HepG2 (cell line): ENCODE results near the gene AGR2. TPM values are rescaled to one million over a fixed set of nuclear protein-coding genes. Genes with fewer than 3 reads are reported as not detected.

ENCODE experiments used
- NFYC ChIP-seq: IDR thresholded peaks from 2 replicates; pipeline ENCODE4 v1.6.1; 2016; ENCODE audit warnings: missing genetic modification reagents, missing compliant biosample characterization
- NR2F2 ChIP-seq: IDR thresholded peaks from 2 replicates; pipeline ENCODE4 v1.6.1; 2012; ENCODE audit warnings: low read depth, inconsistent platforms, borderline replicate concordance
- SRSF4 ChIP-seq: fragments of 200-400 bp; formaldehyde crosslinking; IDR thresholded peaks from one replicate; pipeline ENCODE4 v1.6.1; 2018; ENCODE audit warnings: mild to moderate bottlenecking, low read depth, low read length, moderate library complexity; ENCODE audit not compliant: poor library complexity, severe bottlenecking
- TRIM24 ChIP-seq: sonication (generic); formaldehyde crosslinking; IDR thresholded peaks from 2 replicates; pipeline ENCODE4 v1.8.0; 2022; ENCODE audit warnings: mild to moderate bottlenecking, missing genetic modification reagents
- ZKSCAN5 ChIP-seq: sonication (generic); formaldehyde crosslinking; IDR thresholded peaks from 2 replicates; pipeline ENCODE4 v1.5.1; 2020; ENCODE audit warnings: mild to moderate bottlenecking, missing genetic modification reagents
- ZNF33A ChIP-seq: sonication (generic); formaldehyde crosslinking; IDR thresholded peaks from 2 replicates; pipeline ENCODE4 v1.5.1; 2020; ENCODE audit warnings: missing genetic modification reagents, mild to moderate bottlenecking, moderate library complexity, borderline replicate concordance
- ZSCAN31 ChIP-seq: sonication (generic); formaldehyde crosslinking; IDR thresholded peaks from 2 replicates; pipeline ENCODE4 v1.5.0; 2020; ENCODE audit warnings: low read depth, mild to moderate bottlenecking, missing genetic modification reagents
- polyA plus RNA-seq, 8 experiments: library from polyadenylated mRNA; depleted of rRNA in 3 of 8; stranded (reverse) in 7 of 8; unstranded in 1 of 8; fragments of >200 nt; fragmentation: Illumina TruSeq in 4 of 8; extraction: Trizol in 4 of 8; gene quantifications; 2 replicates each; pipeline versions ENCODE4 v1.2.1 to v1.2.3, GENCODE V29; 2011 to 2016; ENCODE audit warnings: low read depth in 4 of 8, missing spikeins in 1 of 8, mixed read lengths in 1 of 8; ENCODE audit not compliant: insufficient read depth in 1 of 8
- total RNA-seq, 5 experiments: library from RNA; depleted of rRNA; stranded (reverse); fragments of >200 nt; fragmentation: Illumina TruSeq; extraction: Trizol; gene quantifications; 2 replicates each; pipeline ENCODE4 v1.2.3, GENCODE V29; 2016; ENCODE audit warnings: low read depth in 1 of 5
- TF ChIP-seq, protein P1 (sequence below): sonication (generic); formaldehyde crosslinking; IDR thresholded peaks from 2 replicates; pipeline ENCODE4 v1.4.0; 2020; ENCODE audit warnings: mild to moderate bottlenecking, missing genetic modification reagents
- TF ChIP-seq, protein P2 (sequence below): IDR thresholded peaks from 2 replicates; pipeline ENCODE4 v1.6.1; 2018; ENCODE audit warnings: missing genetic modification reagents
- TF ChIP-seq, protein P3 (sequence below), 2 experiments: sonication (generic) in 1 of 2; formaldehyde crosslinking in 1 of 2; IDR thresholded peaks; 2 replicates each; pipeline versions ENCODE4 v1.4.0 to v1.6.1; 2016 to 2020; ENCODE audit warnings: borderline replicate concordance in 1 of 2, low read depth in 1 of 2, mild to moderate bottlenecking in 1 of 2, missing genetic modification reagents in 1 of 2

Gene AGR2
- total and polyA plus RNA-seq, 2 of the 13 experiments (the other 11 are each of a cell fraction or from before 2014, with no cell fraction given), result 1.7 to 2.9 TPM

DNA sequence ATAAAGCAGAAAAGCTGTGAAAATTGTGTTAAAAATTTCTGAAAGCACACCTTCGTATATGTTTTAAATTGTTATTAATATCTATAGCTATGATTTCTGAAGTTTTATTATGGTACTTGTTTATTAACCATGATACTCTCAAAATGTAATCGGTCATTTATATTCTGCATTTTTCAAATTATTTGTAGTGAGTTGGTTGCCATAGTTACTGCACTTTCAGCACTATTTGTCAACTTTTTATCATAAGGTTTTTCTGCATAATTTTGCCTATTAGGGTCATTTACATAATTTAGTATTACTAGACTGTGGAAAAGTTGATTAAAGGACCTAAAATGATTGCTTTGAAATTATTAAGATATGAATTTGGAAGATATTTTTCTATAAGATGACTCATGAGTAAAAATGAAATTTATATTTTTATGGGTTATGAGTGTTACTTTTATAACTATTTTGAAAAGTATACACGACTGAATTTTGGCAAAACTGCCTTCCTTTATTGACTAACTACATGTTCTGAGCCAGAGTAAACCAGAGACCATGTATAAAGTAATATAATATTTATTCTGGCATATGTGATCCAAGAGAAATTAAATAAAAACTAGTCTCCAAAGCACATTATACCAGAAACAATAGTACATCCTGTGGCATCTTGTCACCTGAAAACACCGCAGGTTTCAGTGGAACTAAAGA lies 7.9 kb upstream of the AGR2 start (continued):
- TF ChIP-seq, protein P1, sequence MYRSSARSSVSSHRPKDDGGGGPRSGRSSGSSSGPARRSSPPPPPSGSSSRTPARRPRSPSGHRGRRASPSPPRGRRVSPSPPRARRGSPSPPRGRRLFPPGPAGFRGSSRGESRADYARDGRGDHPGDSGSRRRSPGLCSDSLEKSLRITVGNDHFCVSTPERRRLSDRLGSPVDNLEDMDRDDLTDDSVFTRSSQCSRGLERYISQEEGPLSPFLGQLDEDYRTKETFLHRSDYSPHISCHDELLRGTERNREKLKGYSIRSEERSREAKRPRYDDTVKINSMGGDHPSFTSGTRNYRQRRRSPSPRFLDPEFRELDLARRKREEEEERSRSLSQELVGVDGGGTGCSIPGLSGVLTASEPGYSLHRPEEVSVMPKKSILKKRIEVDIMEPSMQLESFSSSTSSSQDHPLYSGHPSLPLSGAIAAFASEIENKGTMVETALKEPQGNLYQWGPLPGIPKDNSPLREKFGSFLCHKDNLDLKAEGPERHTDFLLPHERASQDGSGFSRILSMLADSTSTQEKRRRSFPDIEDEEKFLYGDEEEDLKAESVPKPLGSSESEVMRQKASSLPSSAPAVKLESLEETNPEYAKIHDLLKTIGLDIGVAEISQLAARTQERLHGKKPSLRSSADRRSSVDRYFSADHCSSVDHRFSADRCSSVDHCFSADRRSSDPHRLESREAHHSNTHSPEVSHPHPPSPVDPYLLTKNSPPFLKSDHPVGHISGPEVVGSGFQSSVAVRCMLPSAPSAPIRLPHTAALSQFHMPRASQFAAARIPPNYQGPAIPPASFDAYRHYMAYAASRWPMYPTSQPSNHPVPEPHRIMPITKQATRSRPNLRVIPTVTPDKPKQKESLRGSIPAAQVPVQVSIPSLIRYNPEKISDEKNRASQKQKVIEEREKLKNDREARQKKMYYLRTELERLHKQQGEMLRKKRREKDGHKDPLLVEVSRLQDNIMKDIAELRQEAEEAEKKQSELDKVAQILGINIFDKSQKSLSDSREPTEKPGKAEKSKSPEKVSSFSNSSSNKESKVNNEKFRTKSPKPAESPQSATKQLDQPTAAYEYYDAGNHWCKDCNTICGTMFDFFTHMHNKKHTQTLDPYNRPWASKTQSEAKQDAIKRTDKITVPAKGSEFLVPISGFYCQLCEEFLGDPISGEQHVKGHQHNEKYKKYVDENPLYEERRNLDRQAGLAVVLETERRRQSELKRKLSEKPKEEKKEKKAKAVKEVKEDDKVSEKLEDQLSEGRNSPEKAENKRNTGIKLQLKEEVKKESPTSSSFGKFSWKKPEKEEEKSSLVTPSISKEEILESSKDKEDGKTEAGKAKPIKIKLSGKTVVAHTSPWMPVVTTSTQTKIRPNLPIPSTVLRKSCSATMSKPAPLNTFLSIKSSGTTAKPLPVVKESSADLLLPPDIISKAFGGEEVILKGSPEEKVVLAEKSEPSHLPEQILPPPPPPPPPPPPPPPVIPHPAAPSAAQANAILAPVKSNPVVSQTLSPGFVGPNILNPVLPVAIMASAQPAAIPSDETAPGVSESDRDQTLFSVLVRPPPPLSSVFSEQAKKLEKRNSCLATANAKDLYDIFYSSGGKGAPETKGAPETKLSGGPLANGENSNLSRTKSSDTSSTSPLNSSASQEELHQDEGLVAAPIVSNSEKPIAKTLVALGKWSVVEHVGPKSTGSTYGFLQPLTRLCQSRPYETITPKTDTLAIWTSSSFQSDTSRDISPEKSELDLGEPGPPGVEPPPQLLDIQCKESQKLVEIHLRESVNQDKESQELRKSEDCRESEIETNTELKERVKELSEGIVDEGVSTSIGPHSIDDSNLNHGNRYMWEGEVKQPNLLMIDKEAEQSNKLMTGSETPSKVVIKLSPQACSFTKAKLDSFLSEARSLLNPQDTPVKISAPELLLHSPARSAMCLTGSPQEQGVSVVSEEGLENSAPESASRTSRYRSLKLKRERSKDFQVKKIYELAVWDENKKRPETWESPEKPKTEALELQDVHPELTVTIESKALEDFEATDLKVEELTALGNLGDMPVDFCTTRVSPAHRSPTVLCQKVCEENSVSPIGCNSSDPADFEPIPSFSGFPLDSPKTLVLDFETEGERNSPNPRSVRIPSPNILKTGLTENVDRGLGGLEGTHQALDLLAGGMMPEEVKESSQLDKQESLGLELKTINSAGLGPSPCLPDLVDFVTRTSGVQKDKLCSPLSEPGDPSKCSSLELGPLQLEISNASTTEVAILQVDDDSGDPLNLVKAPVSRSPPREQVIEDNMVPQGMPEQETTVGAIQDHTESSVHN, result no peak
- TF ChIP-seq ZKSCAN5 (CRISPR knock-in tag), result no peak
- no peak for TF ChIP-seq NR2F2
- no peak for TF ChIP-seq ZNF33A (CRISPR knock-in tag)
- TF ChIP-seq SRSF4, result no peak
- TF ChIP-seq TRIM24 (CRISPR knock-in tag), result no peak
- no peak for TF ChIP-seq NFYC
- TF ChIP-seq, protein P2, sequence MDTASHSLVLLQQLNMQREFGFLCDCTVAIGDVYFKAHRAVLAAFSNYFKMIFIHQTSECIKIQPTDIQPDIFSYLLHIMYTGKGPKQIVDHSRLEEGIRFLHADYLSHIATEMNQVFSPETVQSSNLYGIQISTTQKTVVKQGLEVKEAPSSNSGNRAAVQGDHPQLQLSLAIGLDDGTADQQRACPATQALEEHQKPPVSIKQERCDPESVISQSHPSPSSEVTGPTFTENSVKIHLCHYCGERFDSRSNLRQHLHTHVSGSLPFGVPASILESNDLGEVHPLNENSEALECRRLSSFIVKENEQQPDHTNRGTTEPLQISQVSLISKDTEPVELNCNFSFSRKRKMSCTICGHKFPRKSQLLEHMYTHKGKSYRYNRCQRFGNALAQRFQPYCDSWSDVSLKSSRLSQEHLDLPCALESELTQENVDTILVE, result no peak
- TF ChIP-seq ZSCAN31, result no peak
- TF ChIP-seq, protein P3, sequence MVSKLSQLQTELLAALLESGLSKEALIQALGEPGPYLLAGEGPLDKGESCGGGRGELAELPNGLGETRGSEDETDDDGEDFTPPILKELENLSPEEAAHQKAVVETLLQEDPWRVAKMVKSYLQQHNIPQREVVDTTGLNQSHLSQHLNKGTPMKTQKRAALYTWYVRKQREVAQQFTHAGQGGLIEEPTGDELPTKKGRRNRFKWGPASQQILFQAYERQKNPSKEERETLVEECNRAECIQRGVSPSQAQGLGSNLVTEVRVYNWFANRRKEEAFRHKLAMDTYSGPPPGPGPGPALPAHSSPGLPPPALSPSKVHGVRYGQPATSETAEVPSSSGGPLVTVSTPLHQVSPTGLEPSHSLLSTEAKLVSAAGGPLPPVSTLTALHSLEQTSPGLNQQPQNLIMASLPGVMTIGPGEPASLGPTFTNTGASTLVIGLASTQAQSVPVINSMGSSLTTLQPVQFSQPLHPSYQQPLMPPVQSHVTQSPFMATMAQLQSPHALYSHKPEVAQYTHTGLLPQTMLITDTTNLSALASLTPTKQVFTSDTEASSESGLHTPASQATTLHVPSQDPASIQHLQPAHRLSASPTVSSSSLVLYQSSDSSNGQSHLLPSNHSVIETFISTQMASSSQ (IDR thresholded peaks at IDR 0.05; ENCODE audit: low read depth), result no peak
- TF ChIP-seq, protein P3 (CRISPR knock-in tag; IDR thresholded peaks at IDR 0.05; ENCODE audit: borderline replicate concordance), result no peak
